Hepatic stellate cell (primary cell): Measurements from ENCODE around the gene TAF1B.

Experiments
- DNase-seq: peaks from one replicate; pipeline ENCODE4 v3.0.0; 2011; ENCODE audit warnings: low spot score

TAF1B gene

GRCh38 chr2:9941196-9941995, 98.1 kb downstream of the TAF1B start:
- peak; percentile 75 for DNase-seq

- DNase-seq: no peak
Measured at GRCh38 chr2:9941996-9942390, 98.7 kb downstream of the TAF1B start.

GRCh38 chr2:9944330-9944758, 101.1 kb downstream of the TAF1B start:
- no peak for DNase-seq

GRCh38 chr2:9945596-9945995, 102.3 kb downstream of the TAF1B start:
- no peak for DNase-seq

GRCh38 chr2:9946076-9946475, 102.8 kb downstream of the TAF1B start:
- DNase-seq: no peak

- DNase-seq: no peak
Measured at GRCh38 chr2:9946818-9947217, 103.5 kb downstream of the TAF1B start.

GRCh38 chr2:9948721-9949120, 105.4 kb downstream of the TAF1B start:
- no peak for DNase-seq

- no peak for DNase-seq
Measured at GRCh38 chr2:9949239-9949991, 106.1 kb downstream of the TAF1B start.

- DNase-seq: no peak
Measured at GRCh38 chr2:9949992-9950520, 106.8 kb downstream of the TAF1B start.

- peak; percentile 51 for DNase-seq
Measured at GRCh38 chr2:9950521-9951271, 107.4 kb downstream of the TAF1B start.

- no peak for DNase-seq
Measured at GRCh38 chr2:9951272-9951521, 107.9 kb downstream of the TAF1B start.

GRCh38 chr2:9951522-9952285, 108.4 kb downstream of the TAF1B start, which contains the start of gene GRHL1:
GRHL1 (plus strand) TSS chr2:9951693; CDS start chr2:9951834, 141 bp downstream.
- DNase-seq: peak; percentile 99

GRCh38 chr2:9952286-9952737, 109.0 kb downstream of the TAF1B start:
- DNase-seq: no peak

- no peak for DNase-seq
Measured at GRCh38 chr2:9952856-9953503, 109.7 kb downstream of the TAF1B start.

GRCh38 chr2:9954136-9954535, 110.9 kb downstream of the TAF1B start:
- DNase-seq: no peak

- no peak for DNase-seq
Measured at GRCh38 chr2:9958057-9958456, 114.8 kb downstream of the TAF1B start.

- no peak for DNase-seq
Measured at GRCh38 chr2:9959262-9959661, 116.0 kb downstream of the TAF1B start.

- DNase-seq: no peak
Measured at GRCh38 chr2:9961013-9961412, 117.7 kb downstream of the TAF1B start.

GRCh38 chr2:9964334-9964980, 121.2 kb downstream of the TAF1B start:
- no peak for DNase-seq

GRCh38 chr2:9965119-9965822, 122.0 kb downstream of the TAF1B start:
- no peak for DNase-seq
